HG03175 (cell line): ENCODE data around the gene BCCIP.

Experiments used
- ATAC-seq: cut with Tn5 transposase; IDR thresholded peaks from one replicate; pipeline ENCODE4 v1.9.1; 2021; ENCODE audit warnings: mild to moderate bottlenecking, moderate library complexity; ENCODE audit not compliant: unreplicated experiment

The BCCIP gene

GRCh38 chr10:125797994-125798662, 25.2 kb upstream of the BCCIP start:
- no peak for ATAC-seq

- ATAC-seq = no peak
These were observed 23.7 kb upstream of the BCCIP start for GRCh38 chr10:125799451-125800182.

DNA sequence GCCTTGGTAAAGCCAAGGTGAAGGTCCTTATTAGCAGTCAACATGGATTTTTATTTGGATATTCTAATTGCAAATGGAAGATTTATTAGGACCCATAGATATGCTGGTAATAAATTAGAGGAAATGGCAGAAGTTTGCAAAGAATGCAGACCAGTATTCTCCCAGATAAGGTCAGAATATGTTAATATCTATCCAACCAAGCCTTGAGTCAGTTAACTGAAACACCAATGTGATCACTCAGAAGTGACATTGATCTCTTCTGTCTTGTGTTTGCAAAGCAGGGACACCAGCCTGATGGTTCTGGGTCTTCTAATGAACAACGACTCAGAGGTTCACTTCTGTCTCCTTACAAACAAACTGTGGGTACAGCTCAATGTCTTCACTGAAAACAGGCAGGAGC, 21.8 kb upstream of the BCCIP start:
- no peak for ATAC-seq

DNA sequence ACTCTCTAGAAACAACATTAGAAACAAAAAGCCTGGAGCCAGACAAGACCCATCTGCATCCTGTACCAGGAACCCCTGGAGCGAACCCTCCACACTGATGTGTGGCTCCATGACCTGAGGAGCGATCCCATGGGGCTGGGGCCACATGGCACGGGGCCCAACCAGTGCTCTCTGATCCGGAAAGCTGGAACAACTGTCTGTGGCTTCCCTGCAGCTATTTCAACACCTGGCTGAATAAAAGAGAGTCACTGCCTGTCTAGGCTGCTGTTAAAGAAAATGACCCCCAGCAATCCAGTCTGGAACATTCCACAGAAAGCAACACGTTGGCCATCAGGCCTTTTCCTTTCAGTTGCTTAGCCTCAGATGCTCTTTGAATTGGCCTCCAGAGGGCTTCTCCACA, 21.2 kb upstream of the BCCIP start:
- ATAC-seq = no peak

DNA sequence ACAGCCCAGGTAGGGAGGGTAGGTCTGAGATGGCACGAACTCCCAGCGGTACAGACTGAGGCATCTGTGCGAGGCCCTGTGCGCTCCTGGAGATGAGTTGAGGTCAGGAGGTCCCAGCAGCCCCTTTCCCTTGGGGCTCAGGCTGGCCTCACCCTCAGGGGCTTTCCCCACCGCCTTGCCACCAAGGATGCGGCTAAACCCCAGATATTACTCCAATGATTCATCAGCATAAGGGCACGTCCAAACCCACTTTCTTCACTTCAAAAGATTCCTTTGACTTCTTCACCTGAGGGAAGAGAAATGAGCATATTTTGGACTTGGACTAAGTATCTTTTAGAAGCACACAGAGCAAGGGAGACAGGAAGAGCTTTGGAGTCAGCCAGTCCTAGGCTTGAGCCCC, 20.6 kb upstream of the BCCIP start:
- ATAC-seq = no peak

- no peak for ATAC-seq
These were observed 15.3 kb upstream of the BCCIP start for GRCh38 chr10:125808047-125808446.

GRCh38 chr10:125811251-125811650, 12.1 kb upstream of the BCCIP start:
- no peak for ATAC-seq

DNA sequence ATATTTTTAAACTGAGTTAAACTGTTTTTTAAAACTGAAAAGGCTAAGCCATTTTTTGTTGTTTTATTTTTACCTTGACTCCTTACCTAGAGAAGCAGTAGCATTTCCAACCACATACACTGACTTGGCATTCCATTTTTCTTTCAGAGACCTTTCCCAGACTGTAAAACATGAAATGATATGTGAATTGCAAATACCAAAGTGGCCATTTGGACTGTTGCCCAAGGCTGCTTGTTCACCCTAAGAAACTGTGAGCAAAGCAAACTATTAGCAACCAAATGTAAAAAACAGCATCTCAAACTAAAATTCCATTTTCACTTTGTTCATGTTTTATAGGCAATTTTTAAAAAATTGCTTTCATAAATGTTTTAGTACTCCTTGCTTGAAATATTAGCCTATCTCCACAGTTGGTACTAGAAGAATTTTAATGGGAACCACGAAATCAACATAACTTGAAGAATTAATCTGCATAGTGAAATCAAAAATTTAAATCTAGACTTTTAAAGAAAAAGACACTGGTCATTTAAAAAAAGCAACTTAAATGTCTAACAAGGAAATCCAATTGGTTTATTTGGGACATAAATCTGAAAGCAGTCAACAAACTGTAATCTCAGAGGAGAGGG, 11.1 kb upstream of the BCCIP start:
- no peak for ATAC-seq

DNA sequence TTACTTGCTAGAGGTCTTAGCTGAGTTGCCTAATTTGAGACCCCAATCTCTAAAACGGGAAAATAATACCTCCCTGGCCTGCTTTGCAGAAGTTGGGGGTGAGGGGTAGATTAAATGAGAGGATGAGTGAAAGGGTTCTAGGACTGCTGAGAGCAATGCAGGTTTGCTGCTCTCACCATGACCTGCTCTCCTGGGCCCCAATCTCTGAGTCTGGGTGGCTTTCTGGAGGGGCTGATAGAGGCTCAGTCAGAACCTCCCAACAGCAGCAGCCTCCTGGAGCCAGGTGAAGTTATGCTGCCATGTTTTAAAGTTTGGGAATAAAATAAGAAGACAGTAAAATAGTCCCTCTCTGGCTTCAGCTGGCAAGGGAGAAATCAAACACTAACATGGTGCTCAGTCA, 7.6 kb upstream of the BCCIP start:
- no peak for ATAC-seq

GRCh38 chr10:125816548-125816947, 6.8 kb upstream of the BCCIP start:
- no peak for ATAC-seq

- no peak for ATAC-seq
These were observed 5.9 kb upstream of the BCCIP start for GRCh38 chr10:125817337-125817946.

- ATAC-seq = peak; percentile 66
These were observed 2.6 kb upstream of the BCCIP start for GRCh38 chr10:125820701-125821100.

DNA sequence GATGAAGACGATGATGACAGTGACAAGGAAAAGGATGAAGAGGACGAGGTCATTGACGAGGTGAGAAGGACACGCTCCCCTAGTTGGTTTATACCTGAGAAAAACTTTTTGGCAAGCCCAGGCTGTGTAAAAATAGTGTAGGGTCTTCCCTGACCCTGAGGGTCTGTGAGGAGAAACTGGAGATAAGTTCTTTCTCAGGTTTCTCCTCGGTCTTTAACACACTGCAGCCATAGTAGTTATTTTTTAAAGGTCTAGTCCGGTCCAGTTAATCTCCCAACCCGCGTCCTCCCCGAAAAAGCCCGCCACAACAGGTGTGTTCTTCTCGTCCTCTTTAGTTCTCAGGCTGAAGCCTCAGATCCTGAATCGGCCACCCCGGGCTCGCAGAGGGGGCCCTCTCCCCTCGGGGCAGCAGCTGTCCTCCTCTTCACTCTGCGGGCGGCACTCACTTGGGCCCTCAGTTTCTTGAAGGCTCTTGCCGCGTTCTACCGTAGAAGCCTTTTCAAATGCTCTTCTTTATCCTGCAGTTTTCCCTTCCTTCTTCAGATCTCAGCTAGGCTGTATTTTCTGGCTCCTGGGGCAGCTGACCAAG, 411 bp downstream of the BCCIP start:
- peak; percentile 1 for ATAC-seq

DNA sequence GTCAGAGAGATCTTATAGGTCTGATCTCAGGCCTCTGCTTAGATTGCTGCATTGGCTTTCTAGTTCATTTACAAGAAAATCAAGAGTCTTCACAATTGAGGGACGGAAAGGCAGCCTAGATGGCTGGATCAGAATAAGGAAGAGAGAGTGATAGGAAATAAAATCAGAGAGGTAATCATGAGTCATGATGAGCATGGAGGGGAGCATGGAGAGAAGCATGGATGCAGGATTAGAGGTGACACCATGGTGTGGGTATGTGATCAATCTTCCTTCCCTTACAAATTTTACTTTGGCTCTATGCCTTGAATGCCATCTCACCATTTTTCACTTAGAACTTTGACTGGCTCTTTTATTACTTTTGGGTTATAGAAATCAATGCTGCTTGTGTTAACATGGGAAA, 1.4 kb downstream of the BCCIP start:
- no peak for ATAC-seq

- no peak for ATAC-seq
These were observed 3.8 kb downstream of the BCCIP start for GRCh38 chr10:125827133-125827532.

DNA sequence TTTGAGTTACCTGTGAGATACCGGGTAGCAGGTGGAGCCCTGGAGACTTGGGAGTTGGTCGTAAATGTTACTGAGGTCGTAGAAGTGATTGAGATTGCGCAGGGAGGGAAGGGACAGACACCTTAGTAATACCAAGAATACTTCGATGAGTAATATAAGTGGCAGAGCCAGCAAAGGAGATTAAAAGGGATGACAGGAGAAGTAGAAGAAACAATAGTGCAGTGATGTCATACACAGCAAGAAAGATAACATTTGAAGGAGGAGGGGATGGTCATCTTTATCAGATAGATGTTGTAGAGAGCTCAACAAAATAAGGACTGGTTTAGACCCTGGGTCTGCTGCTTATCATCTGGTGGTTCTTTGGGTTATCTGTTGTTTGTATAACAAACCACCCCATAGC, 5.0 kb downstream of the BCCIP start:
- ATAC-seq = no peak

GRCh38 chr10:125836746-125837145, 13.4 kb downstream of the BCCIP start:
- ATAC-seq = no peak

GRCh38 chr10:125838802-125839575, 15.6 kb downstream of the BCCIP start:
- ATAC-seq = no peak

DNA sequence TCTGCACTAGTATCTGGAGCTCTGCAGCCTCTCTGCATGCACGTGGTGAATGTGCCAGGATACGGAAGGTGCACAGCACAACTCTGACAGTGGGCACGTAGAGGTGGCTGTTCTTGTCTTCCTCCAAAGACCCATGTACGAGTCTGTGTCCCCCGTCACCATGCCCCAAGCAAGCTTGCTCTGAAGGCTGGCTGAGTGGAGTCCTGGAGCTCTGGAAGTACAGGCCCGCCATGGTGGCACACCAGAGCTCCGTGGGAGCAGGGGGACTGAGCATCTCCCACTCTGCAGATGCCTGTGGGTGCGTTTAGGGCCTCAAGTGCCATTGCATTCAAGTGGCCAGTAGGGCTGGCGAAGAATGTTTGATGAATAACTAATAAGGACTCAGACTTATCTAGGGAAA, 17.1 kb downstream of the BCCIP start:
- ATAC-seq = no peak

- ATAC-seq = no peak
These were observed 17.6 kb downstream of the BCCIP start for GRCh38 chr10:125840955-125841354.
